Measurements from ENCODE around the gene ZNRF3.

DNA sequence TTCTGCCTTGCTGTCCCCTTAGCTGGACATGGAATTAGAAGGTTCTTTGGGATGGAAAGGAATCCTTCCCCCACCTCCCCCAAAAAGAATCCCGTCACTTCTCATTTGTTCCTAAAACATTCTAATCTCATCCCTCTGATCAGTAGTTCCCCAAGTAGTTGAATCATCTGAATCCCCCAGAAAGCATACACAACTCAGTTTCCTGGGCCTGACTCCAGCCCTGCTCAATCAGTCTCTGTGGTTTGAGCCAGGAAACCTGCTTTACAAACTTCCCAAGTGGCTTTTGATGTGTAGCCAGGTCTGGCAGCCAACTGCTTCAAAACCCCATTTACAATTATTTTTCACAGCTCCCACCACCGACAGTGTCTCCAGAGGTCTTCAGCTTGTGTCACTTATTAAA lies 158.0 kb downstream of the ZNRF3 start:
- TF ChIP-seq POLR2A (IDR thresholded peaks at IDR 0.05), result no peak
- TF ChIP-seq, protein P1, sequence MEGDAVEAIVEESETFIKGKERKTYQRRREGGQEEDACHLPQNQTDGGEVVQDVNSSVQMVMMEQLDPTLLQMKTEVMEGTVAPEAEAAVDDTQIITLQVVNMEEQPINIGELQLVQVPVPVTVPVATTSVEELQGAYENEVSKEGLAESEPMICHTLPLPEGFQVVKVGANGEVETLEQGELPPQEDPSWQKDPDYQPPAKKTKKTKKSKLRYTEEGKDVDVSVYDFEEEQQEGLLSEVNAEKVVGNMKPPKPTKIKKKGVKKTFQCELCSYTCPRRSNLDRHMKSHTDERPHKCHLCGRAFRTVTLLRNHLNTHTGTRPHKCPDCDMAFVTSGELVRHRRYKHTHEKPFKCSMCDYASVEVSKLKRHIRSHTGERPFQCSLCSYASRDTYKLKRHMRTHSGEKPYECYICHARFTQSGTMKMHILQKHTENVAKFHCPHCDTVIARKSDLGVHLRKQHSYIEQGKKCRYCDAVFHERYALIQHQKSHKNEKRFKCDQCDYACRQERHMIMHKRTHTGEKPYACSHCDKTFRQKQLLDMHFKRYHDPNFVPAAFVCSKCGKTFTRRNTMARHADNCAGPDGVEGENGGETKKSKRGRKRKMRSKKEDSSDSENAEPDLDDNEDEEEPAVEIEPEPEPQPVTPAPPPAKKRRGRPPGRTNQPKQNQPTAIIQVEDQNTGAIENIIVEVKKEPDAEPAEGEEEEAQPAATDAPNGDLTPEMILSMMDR (IDR thresholded peaks at IDR 0.05), result no peak
